CD4-positive, alpha-beta T cell treated with Interleukin-1 beta for 1 hour (primary cell): ENCODE measurements around the gene ARIH1.
"Not testable (repeated sequence)": the region's sequence is repeated elsewhere in the genome, so short reads cannot be mapped to it uniquely, and the experiment has no call there.

Experiments
- DNase-seq, 2 donors: peaks; one replicate each; pipeline ENCODE4 v3.0.0-alpha.2; 2020 to 2022

The ARIH1 gene

DNA sequence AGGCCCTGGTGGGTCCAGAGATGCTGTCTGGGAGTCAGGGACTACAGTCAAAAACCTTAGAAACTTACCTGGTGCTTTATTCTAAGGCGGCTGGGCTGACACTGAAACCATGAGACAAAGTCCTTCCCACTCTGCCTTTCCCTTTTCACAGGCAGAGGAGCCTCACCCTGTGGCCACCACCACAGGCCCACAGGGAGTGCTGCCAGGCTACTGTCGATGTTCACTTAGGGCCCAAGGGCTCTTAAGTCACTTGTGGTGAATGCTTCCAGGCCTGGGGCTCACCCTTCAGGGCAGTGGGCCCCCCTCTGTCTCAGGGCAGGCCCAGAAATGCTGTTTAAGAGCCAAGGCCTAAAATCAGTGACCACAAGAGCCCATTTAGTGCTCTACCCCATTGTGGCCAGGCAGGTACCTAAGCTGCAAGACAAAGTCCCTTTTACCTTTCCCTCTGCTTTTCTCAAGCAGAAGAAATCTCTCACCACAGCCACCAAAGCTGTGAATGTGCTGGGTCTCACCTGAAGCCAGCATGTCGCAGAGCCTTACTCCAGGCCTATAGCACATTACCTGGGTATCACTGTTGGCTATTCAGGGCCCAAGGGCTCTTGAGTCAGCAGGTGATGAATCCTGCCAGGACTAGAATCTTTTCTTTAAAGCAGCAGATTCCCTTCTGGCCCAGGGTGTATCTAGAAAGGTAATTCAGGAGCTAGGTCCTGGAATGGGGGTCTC is 140.8 kb downstream of the ARIH1 start:
- DNase-seq = no peak

DNA sequence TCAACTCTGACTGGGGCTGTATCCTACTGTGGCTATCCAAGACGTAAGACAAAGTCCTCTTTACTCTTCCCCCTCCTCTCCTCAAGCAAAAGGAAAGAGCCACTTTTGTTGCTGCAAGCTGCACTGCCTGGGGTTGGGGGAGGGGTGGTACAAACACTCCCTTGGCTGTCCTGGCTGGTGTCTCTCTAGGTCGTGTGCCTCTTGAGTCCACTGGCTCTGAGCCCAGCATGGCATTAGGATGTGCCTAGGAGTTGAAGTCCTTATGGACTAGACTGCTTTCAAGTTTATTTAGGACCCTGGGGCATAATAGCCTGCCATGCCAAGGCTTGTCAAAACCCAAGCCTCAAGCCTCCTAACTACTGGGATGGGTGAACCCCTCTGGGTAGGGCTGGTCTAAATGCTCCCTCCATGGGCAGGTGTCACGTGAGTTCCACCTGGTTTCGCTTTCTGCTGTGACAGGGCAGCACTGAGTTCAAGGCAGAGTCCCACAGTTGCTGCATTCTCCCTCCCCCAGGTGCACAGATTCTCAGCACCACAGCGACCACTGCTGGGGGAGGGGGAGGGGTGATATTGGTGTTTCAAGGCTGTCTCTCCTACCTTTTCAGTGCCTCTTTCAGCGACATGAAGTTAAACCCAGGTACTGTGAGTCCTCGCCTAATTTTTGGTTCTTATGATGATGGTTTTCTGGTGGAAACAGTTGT is 141.6 kb downstream of the ARIH1 start:
- DNase-seq = peak in 1 of 2 donors; percentile 4

DNA sequence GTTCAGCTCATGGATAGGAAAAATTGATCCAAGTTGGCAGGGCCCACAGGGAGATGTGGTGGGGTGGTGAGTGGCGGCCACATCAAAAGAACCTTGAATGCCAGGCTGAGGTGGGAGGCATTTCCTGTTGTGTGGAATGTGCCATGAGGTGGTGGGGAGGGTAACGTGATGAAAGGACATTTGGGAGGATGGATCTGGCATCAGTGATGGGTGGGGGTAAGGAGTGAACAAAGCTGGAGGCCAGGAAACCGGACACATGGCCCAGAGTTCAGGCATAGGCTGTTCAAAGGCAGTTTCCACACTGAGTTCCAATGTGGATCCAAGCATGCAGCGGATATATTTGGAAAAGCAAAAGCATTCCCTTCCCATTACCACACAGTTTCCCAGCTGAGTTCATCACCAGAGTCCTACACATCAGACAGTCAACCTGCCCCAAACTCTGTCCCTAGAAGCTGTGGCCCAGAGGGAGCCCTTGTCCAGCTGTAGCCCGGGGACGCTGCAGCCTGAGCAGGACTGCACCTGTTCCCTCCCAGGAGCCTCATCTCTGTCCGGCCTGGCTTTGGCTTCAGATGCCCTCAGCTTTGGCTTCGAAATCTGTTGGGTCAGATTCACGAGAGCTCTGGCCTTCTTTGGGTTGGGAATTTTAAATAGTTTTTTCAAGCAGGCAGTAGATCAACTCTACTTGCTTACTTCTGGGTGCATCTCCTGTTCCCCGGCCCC is 142.5 kb downstream of the ARIH1 start:
- no peak for DNase-seq

DNA sequence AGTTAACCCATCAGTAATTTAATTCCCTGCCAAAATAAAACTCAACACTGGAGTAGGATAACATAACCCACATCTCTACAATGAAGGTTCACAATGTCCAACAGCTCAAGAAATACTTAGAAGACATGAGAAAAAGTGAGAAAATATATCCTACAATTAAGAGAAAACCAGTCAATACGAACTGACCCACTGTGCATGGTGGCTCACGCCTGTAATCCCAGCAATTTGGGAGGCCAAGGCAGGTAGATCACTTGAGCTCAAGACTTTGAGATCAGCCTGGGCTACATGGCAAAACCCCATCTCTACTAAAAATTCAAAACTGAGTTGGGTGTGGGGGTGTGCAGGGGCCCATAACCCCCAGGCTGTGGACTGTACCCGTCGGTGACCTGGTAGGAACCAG is 149.7 kb downstream of the ARIH1 start:
- DNase-seq = not testable (repeated sequence)

DNA sequence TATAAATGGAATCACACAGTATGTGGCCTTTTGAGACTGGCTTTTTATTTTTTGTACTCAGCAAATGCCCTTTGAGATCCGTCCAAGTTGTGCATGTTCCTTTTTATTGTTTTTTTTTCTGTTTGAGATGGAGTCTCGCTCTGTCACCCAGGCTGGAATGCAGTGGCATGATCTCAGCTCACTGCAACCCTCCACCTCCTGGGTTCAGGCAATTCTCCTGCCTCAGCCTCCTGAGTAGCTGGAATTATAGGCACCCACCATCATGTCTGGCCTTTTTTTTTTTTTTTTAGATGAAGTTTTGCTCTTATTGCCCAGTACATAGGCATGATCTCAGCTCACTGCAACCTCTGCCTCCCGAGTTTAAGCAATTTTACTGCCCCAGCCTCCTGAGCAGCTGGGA is 152.0 kb downstream of the ARIH1 start:
- not testable (repeated sequence) for DNase-seq

DNA sequence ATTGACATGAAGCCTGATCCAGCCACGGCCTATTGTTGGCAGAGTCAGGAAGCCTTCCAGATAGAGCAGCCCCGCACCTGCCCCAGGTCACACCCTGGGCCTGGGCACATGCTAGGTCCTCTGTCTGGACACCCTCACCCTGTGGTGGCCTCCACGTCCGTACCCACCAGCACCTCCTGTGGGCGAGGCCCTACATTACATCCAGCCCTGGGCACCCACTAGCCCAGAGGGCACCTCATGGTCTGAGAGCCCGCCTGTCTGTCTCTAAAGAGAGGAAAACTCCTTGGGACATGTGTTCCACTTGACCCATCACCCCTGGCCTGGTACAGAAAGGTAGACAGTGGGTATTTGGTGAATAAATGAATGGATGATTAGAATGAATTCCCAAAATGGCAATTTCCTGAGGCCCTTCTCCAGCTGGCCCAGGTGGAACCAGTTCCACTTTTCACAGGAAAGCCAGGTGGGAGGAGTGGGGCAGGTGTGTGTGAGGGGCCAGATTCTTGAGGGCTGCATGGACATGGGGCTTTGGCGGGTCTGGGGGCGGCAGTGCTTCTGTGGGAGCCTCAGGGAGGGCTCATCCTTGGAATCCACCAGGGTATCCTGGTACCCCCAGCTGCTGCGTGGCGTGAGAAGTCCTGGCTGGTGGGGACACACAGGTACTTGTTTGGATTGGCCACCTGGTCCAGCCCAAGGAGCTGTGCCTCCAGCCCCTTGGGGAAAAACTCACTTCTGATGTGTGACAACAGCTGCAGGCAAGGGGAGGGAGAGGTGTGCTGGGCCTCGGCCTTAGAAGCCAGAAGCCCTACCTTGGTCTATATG is 154.3 kb downstream of the ARIH1 start:
- DNase-seq = not testable (repeated sequence)

DNA sequence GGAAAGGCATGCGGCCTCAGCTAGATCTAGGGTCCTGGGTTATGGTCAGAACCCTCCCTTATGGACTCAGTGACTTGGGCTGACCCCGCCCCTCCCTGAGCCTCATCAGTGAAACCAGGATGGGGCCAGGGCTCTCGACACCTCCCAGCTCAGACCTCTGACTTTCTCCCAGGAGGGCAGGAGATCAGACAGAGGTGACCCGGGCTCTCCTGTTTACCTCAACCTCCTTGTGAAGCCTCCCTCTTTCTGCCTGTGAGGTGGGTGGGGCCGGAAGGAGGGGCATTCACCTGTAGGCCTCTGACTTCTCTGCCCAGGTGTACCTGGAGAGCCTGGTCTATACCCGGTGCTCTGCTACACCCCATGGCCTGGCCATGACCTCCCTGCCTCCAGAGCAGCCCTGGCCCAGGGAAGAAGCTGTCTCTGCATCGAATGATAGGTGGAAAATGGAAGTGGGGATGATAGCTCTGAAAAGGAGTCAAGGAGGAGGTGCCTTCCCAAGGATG is 155.0 kb downstream of the ARIH1 start:
- DNase-seq = not testable (repeated sequence)

DNA sequence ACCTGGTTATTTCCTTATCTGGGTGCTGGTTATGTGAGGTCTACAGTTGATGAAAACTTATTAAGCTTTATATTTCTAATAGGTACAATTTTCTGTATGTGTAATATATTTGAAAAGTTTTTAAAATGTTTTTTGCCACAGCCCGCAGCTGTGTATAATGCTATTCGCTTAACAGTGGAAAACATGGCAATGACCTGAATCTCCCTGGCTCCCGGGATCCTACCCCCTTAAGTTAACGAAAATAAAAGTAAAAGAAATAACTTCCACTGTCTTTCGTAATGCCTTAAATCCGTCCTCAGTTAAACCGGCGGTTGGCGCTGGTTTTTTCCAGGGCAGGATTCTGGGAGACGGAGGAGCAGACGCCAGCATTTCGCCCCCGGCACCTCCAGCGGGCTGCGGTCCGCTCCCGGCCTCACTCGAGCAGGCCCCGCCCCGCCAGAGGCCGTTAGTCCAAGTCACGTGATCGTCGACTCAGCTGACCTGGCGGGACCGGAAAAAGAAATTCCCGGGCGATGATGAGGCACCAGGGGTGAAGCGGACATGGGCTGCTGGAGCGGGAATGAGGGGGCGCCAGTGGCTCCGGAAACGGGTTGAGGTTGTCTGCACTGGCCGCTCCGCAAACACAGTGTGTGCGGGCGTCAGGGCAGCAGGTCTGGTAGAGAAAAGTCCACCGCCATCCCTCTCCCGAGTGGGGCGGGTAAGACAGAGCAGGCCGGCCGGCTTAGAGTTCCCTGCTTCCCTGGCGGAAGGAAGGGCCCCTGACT is 162.6 kb downstream of the ARIH1 start:
- peak; percentile 66 to 71 for DNase-seq

DNA sequence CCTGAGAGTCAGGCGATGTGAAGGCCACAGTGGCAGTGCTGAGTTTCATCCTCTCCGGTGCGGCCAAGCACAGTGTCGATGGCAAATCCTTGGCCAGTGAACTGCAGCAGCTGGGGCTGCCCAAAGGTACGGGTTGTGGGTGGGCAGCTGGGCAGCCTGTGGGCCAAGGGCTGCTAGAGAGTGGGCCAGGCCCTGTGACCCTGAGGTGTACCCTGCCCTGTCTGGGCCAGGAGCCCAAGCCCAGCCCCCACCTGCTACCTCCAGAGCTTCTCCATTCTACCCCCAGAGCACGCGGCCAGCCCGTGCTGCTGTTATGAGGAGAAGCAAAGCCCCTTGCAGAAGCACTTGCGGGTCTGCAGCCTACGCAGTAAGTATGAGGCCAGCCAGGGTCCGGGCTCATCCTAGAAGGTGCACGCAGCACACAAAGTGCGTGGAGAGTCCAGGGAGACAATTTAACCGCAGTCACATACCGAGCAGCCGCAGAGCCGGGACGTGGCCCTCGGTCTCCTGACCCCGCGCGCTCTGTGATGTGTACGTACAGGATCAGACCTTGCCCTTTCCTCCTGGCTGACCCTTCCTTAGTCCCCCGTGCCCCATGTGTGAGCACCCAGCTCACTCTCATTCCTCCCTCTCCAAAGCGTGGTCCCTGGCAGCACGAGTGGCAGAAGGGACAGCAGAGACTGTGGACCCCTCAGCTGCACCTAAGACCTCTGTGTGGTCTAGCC is 165.8 kb downstream of the ARIH1 start:
- DNase-seq = not testable (repeated sequence)

DNA sequence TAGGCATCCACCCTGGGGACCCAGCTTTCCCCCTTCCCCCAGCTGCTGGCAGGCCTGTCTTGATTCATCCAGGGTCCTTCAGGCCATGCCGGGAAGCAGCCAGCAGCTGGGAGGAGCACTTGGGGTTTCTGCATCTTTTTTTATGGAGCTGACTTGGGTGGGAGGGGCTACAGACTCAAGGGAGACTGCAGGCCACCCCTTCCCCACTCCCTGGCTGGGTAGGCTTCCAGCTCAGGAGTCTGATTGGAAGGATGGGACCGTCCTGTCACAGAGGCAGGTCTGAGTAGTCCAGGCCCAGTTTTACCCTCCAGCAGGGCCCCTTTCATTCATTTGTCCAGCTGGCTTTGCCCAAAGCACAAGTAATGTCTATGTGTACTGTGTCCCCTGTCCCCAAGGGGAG is 168.1 kb downstream of the ARIH1 start:
- not testable (repeated sequence) for DNase-seq

DNA sequence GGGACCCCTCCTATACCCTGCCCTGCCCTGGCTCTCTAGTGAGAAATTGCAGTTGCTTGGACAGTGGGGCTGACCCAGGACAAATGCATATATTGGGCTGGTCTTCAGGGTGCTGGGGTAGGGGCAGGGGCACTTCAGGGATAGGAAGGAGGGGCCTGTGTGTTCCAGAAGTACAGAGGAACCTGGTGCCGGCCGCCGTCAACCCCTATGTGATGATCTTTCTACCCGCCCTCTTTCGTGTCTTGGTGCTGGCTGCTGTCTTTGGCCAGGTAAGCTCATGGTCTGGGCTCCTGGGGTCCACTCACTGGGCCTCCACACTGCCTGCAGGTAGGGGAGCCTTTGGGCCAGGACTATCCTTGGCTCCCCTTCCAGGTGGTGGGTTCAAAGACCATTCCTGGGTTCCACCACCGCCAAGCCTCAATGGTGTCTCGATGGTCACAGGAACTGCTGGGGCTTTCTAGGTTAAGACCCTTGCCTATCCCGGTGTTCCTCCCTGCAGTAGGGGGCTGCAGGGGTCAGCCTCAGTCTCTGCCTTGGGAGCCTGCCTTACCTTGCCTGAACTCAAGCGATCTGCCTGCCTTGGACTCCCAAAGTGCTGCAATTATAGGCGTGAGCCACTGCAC is 174.6 kb downstream of the ARIH1 start:
- not testable (repeated sequence) for DNase-seq
